Germinal center (tissue), 1 donor: Measurements from ENCODE around the gene VAMP4.
"Not testable (repeated sequence)": the region's sequence is repeated elsewhere in the genome, so short reads cannot be mapped to it uniquely, and the experiment has no call there.

Experiments used
- DNase-seq: peaks from one replicate; pipeline ENCODE4 v3.0.0; 2012; ENCODE audit warnings: mixed read lengths, low spot score

VAMP4 gene

GRCh38 chr1:171699531-171699930 lies 42.3 kb downstream of the VAMP4 start:
- no peak for DNase-seq

GRCh38 chr1:171695772-171696171 lies 46.1 kb downstream of the VAMP4 start:
- not testable (repeated sequence) for DNase-seq

- DNase-seq: not testable (repeated sequence)
Observed at GRCh38 chr1:171693541-171693940, 48.3 kb downstream of the VAMP4 start.

GRCh38 chr1:171683870-171684269 lies 58.0 kb downstream of the VAMP4 start:
- DNase-seq: no peak

- DNase-seq: no peak
Observed at GRCh38 chr1:171680339-171680738, 61.5 kb downstream of the VAMP4 start.

- no peak for DNase-seq
Observed at GRCh38 chr1:171676823-171677222, 65.0 kb downstream of the VAMP4 start.

- DNase-seq: no peak
Observed at GRCh38 chr1:171674431-171675405, 67.1 kb downstream of the VAMP4 start.

- no peak for DNase-seq
Observed at GRCh38 chr1:171670739-171671138, 71.1 kb downstream of the VAMP4 start.

- DNase-seq: no peak
Observed at GRCh38 chr1:171668372-171668771, 73.5 kb downstream of the VAMP4 start.

- no peak for DNase-seq
Observed at GRCh38 chr1:171666114-171666769, 75.6 kb downstream of the VAMP4 start.

GRCh38 chr1:171664976-171665375 lies 76.9 kb downstream of the VAMP4 start:
- no peak for DNase-seq

GRCh38 chr1:171663854-171664575 lies 77.8 kb downstream of the VAMP4 start:
- no peak for DNase-seq

GRCh38 chr1:171663036-171663853 lies 78.6 kb downstream of the VAMP4 start:
- DNase-seq: no peak

- DNase-seq: no peak
Observed at GRCh38 chr1:171661076-171661650, 80.7 kb downstream of the VAMP4 start.

- not testable (repeated sequence) for DNase-seq
Observed at GRCh38 chr1:171656206-171656605, 85.7 kb downstream of the VAMP4 start.

GRCh38 chr1:171655746-171656116 lies 86.1 kb downstream of the VAMP4 start:
- DNase-seq: no peak

GRCh38 chr1:171654942-171655745 lies 86.7 kb downstream of the VAMP4 start:
- DNase-seq: peak; percentile 48

- DNase-seq: no peak
Observed at GRCh38 chr1:171654201-171654941, 87.5 kb downstream of the VAMP4 start.

GRCh38 chr1:171653796-171654195 lies 88.1 kb downstream of the VAMP4 start:
- no peak for DNase-seq
